SK-N-MC (cell line): ENCODE measurements around the gene GRID2.

Experiments
- DNase-seq: peaks from one replicate; pipeline ENCODE4 v3.0.0-alpha.2; 2011; ENCODE audit warnings: low read depth, low spot score
- H3K27ac ChIP-seq: fragments of 200-600 bp; sonication (generic); 2 replicates; pipeline ENCODE4 v1.5.1; 2016; ENCODE audit warnings: mixed run types
- H3K36me3 ChIP-seq: fragments of 200-600 bp; sonication (generic); 2 replicates; pipeline ENCODE4 v1.6.1; 2017; ENCODE audit warnings: antibody characterized with exemption, low read length, mixed read lengths; ENCODE audit not compliant: insufficient read depth
- H3K4me3 ChIP-seq: fragments of 200-600 bp; sonication (generic); 2 replicates; pipeline ENCODE4 v1.5.1; 2016
- H3K9ac ChIP-seq: fragments of 200-600 bp; sonication (generic); 2 replicates; pipeline ENCODE4 v1.8.0; 2017; ENCODE audit warnings: mixed run types, mixed read lengths; ENCODE audit not compliant: insufficient read length
- H3K9me3 ChIP-seq: fragments of 200-600 bp; sonication (generic); 2 replicates; pipeline ENCODE4 v1.6.1; 2017; ENCODE audit warnings: low read depth, mild to moderate bottlenecking, antibody characterized with exemption, low read length, moderate library complexity, mixed read lengths
- EZH2 ChIP-seq: fragments of 200-600 bp; sonication (generic); IDR thresholded peaks from one replicate; pipeline ENCODE4 v1.6.1; 2017; ENCODE audit warnings: antibody characterized with exemption
- FOXP2 ChIP-seq: optimal IDR thresholded peaks from 2 replicates; pipeline ENCODE3; 2011; ENCODE audit warnings: mild to moderate bottlenecking, moderate library complexity; ENCODE audit not compliant: insufficient read depth; ENCODE audit errors: extremely low read length, control extremely low read depth
- POLR2AphosphoS5 ChIP-seq: IDR thresholded peaks from 2 replicates; pipeline ENCODE4 v1.6.1; 2012; ENCODE audit warnings: mild to moderate bottlenecking, low read depth, low read length, borderline replicate concordance

The GRID2 gene

DNA sequence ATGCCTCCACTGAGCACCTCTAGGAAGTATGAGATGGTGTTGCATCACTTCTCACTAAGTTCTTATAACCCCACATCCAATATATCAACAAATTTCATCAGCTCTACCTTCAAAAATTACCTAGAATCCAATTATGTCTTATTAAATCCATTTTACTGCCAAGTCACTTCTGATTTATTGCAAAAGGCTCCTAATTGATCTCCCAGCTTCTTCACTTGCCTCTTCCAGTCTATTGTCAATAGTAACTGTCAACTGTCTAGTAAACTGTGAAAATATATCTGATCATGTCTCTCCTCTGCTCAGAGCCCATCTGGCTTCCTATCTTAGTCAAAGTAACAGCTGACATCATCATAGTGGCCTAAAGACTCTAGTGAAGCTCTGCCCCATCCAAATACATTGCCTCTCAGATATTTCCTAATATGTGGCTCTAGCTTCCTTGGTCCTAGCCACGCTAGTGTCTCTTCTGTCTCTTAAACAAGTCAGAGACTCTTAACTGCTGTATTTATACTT is 1110.3 kb downstream of the GRID2 start:
- Histone ChIP-seq H3K27ac (no peak overlapping the region), H3K36me3 (no peaks in the 10 kb centered on the region), H3K9ac (no peak overlapping the region), H3K4me3 (no peak overlapping the region), H3K9me3 (no peaks in the 10 kb centered on the region)
- DNase-seq, result no peak
- TF ChIP-seq EZH2, result no peak
- no peak for TF ChIP-seq FOXP2
- TF ChIP-seq POLR2AphosphoS5, result no peak

DNA sequence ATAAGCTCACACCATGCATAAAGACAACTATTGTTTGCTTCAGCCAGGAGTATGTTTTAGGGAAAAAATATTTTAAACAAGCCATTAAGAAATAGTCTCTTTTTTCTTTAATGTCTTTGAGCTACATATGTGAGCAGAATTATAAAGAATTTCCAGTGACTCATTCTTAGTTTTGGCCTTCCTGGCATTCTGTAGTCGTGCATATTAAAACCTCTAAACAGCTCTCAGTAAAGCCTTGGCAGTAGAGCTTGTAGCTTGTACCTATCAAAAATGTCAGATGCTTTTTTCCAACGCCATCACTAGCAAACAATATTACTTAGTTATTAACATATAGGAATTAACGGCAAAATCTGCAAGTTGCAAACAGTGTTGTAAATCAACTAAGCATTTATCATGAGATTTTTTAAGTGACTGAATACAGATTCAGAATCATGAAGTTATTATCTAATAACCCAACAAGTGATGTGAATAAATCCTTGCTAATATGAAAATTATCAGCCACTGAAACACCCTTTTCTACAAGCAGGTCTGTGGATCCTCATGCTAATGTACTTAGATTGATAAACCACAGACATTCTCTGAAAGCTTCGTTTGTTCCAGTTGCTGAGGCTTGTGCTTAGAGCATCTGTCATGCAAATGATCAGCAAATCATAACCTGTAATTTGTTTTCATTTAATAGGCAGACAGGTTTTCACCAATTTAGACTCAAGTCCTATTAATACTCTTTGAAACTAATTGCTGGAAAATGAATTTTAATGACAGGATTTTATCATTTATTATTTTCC is 1112.8 kb downstream of the GRID2 start:
- no peak overlapping the region for H3K27ac ChIP-seq
- no peaks in the 10 kb centered on the region for H3K36me3 ChIP-seq
- DNase-seq, result no peak
- H3K9ac ChIP-seq, result no peak overlapping the region
- no peaks in the 10 kb centered on the region for H3K9me3 ChIP-seq
- no peak for TF ChIP-seq EZH2
- TF ChIP-seq FOXP2, result no peak
- TF ChIP-seq POLR2AphosphoS5, result no peak
- no peak overlapping the region for H3K4me3 ChIP-seq

DNA sequence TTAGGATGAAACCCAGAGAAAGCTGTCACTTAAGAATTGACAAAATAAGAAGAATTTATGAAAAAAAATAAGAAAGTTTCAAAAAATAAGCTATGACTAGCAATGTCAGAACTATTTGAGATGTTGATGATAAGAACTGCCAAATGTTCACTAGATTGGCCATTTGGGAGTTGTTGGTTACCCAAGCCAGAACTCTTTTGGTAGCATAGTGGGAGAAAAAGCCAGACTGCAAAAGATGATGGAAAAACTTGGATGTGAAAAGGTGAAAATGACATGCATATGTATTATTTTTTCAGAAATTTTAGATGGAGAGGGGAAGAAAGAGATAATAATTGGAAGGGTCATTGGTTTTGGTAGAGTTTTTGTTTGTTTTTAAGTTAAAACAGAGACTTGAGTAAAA is 1127.6 kb downstream of the GRID2 start:
- H3K4me3 ChIP-seq, result no peak overlapping the region
- no peaks in the 10 kb centered on the region for H3K36me3 ChIP-seq
- H3K27ac ChIP-seq, result no peak overlapping the region
- H3K9me3 ChIP-seq, result no peaks in the 10 kb centered on the region
- no peak overlapping the region for H3K9ac ChIP-seq
- TF ChIP-seq POLR2AphosphoS5 (no peak), EZH2 (no peak), FOXP2 (no peak)
- no peak for DNase-seq

DNA sequence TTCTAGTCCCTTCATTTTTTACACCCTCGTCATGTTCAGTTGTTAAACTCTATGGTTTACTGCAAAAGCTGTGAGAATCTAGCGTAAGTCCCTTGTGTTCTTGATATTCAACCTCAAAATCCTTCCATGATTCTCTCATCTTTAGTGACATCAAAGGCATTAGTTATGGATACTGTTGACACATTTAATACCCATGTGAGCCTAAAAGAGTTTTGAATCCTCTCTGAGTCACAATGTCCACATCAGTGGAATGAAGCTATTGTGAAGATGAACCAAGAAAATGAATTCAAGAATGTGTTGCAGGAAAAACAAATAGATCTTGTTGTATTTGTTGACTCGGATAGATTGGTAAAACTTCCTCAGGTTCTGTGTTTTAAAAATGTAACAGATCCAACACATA is 1130.1 kb downstream of the GRID2 start:
- DNase-seq, result no peak
- Histone ChIP-seq H3K36me3 (no peaks in the 10 kb centered on the region), H3K4me3 (no peak overlapping the region), H3K9me3 (no peaks in the 10 kb centered on the region), H3K9ac (no peak overlapping the region), H3K27ac (no peak overlapping the region)
- no peak for TF ChIP-seq POLR2AphosphoS5
- no peak for TF ChIP-seq FOXP2
- no peak for TF ChIP-seq EZH2

DNA sequence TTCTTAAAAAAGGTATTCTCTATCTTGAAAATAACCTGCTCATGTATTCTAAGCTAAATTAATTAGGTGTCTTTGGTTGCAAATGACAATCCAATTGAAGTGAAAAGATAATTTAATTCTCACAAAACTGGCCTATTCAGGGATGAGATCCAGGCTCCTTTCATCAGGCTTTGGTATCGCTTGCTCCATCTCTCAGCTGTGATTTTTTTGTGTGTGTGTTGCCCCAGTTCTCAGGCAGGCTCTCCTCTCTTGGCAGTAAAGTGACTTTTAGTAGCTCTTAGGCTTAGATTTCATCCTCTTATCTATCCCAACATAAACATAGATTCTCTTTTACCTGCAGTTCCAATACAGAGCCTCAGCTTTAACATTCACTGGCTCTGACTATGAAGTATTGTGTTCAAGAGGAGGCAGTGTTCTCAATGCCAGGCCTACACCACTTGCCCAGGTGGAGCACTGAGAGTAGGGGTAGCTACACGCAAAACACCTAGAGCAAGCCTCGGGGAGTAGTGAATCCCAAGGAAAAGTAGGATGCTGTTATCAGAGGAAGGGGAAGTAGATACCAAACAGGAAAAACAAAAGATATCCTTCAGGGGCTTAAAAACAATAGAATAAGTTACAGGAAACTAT is 1132.3 kb downstream of the GRID2 start:
- H3K9me3 ChIP-seq, result no peaks in the 10 kb centered on the region
- no peak for TF ChIP-seq FOXP2
- TF ChIP-seq POLR2AphosphoS5, result no peak
- no peak for TF ChIP-seq EZH2
- no peak overlapping the region for H3K27ac ChIP-seq
- H3K9ac ChIP-seq, result no peak overlapping the region
- H3K36me3 ChIP-seq, result no peaks in the 10 kb centered on the region
- DNase-seq, result no peak
- H3K4me3 ChIP-seq, result no peak overlapping the region

DNA sequence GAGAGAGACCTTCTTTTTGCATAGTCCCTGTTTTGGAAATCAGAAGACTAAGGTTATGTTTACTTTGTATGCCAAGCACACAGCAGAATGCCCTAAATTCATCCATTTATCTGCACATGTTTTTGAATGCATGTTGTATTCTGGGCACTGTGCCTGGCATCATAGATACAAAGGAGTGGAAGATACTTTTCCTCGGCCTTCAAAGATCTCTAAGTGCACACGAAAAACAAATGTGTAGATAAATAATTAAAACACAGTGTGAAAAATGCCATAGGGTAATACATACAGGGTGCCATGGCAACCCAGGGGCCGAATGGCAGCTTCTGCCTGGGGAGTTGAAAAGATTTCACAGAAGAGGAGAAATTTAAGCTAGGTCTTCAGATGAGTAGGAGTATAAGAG is 1134.2 kb downstream of the GRID2 start:
- no peak overlapping the region for H3K27ac ChIP-seq
- no peak overlapping the region for H3K4me3 ChIP-seq
- H3K36me3 ChIP-seq, result no peaks in the 10 kb centered on the region
- H3K9me3 ChIP-seq, result no peaks in the 10 kb centered on the region
- TF ChIP-seq EZH2, result no peak
- no peak for TF ChIP-seq FOXP2
- TF ChIP-seq POLR2AphosphoS5, result no peak
- no peak for DNase-seq
- H3K9ac ChIP-seq, result no peak overlapping the region

DNA sequence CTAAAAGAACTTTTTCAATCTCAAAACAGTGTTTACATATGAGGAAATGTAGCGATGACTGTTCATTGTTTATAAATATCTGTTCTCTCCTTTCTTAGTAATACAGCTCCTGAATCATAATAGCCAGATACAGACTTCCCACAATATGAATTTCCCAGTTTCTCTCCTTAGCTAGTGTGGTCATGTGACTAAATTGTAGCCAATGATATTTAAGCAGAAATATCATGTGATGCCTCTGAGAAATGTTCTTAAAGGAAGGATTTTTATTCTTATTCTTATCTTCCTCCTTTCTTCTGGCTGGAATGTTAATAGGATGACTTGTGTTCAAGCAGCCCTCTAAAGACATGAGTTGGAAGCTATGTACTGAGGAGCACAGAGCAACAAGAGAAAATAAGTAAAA is 1141.1 kb downstream of the GRID2 start:
- no peak for DNase-seq
- H3K36me3 ChIP-seq, result no peaks in the 10 kb centered on the region
- no peak overlapping the region for H3K4me3 ChIP-seq
- no peak overlapping the region for H3K9ac ChIP-seq
- TF ChIP-seq EZH2 (no peak), POLR2AphosphoS5 (no peak), FOXP2 (no peak)
- H3K9me3 ChIP-seq, result no peaks in the 10 kb centered on the region
- H3K27ac ChIP-seq, result no peak overlapping the region

DNA sequence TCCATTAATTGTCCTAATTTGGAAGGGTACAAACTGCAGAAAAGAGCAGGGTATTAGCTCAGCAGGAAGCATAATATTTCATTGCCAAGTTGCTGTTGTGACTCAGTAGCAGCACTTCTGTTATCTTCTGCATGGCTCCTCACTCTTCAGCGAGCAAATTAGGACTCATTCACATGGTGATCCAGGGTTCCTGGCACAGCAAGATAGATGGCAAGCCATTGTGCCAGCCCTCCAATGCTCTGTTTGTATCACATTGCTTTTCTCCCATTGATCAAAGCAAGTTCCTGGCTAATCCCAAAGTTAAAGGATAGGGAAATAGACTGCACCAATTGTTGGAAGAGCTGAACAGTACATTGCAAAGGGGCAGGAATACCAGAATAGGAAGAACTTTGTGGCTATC is 1142.3 kb downstream of the GRID2 start:
- DNase-seq, result no peak
- no peak overlapping the region for H3K27ac ChIP-seq
- H3K36me3 ChIP-seq, result no peaks in the 10 kb centered on the region
- no peaks in the 10 kb centered on the region for H3K9me3 ChIP-seq
- TF ChIP-seq POLR2AphosphoS5, result no peak
- TF ChIP-seq EZH2, result no peak
- no peak for TF ChIP-seq FOXP2
- no peak overlapping the region for H3K9ac ChIP-seq
- no peak overlapping the region for H3K4me3 ChIP-seq
